ENCODE results near the gene ANKRD11.

The ANKRD11 gene

DNA sequence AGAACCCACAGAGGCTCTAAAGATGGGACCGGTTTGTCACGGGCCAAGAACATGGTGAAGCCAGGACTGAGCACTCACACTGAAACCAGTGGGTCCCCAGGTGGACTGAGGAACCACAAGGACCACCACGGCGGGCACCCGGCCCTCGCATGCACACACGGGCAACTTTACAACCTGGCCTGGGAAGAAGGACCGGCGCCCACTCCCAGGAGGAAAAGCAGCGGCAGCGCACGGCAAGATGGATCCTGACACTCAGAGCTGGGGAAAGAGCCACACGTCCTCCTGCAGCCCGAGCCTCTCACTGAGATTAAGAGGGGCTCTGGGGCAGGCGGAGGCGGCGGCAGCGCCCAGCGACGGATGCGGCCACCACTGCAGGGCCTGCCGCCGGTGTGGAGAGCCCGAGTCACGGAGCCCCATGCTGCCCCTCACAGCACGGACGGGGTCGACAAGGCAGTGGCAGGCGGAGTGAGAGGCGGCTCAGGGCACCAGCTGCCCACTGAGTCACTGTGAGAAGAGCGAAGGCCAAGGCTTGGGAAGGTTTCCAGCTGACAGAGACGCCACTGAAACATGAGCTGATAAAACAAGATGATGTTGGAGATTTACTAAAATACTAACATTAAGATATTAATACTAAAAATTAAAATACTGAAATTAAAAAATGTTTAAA is 118.3 kb downstream of the ANKRD11 start:
- H3K4me1 ChIP-seq (ENCODE audit: low read length), result no peaks in the 10 kb centered on the region
- peaks cover 99% of the 10 kb centered on the region for H3K79me2 ChIP-seq (ENCODE audit: low read length)
- H3K27ac ChIP-seq (ENCODE audit: low read length), result no peak overlapping the region
- peaks cover 10% of the 10 kb centered on the region for H4K20me1 ChIP-seq (ENCODE audit: insufficient read depth, low read length)
- no peak for DNase-seq
- TF ChIP-seq, protein P1, sequence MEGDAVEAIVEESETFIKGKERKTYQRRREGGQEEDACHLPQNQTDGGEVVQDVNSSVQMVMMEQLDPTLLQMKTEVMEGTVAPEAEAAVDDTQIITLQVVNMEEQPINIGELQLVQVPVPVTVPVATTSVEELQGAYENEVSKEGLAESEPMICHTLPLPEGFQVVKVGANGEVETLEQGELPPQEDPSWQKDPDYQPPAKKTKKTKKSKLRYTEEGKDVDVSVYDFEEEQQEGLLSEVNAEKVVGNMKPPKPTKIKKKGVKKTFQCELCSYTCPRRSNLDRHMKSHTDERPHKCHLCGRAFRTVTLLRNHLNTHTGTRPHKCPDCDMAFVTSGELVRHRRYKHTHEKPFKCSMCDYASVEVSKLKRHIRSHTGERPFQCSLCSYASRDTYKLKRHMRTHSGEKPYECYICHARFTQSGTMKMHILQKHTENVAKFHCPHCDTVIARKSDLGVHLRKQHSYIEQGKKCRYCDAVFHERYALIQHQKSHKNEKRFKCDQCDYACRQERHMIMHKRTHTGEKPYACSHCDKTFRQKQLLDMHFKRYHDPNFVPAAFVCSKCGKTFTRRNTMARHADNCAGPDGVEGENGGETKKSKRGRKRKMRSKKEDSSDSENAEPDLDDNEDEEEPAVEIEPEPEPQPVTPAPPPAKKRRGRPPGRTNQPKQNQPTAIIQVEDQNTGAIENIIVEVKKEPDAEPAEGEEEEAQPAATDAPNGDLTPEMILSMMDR (IDR thresholded peaks at IDR 0.05; ENCODE audit: low read length), result no peak
- TF ChIP-seq EZH2phosphoT487 (IDR thresholded peaks at IDR 0.05; ENCODE audit: low read length), result no peak
- TF ChIP-seq EZH2 (optimal IDR thresholded peaks at IDR 0.05; ENCODE audit: low read depth, low read length), result no peak
- H3K9me3 ChIP-seq (replicated peaks; ENCODE audit: insufficient read depth, low read length), result no peaks in the 10 kb centered on the region
- H3K27me3 ChIP-seq (replicated peaks; ENCODE audit: insufficient read depth, low read length), result no peaks in the 10 kb centered on the region
- H3F3A ChIP-seq (ENCODE audit: insufficient read depth, low read length), result no peaks in the 10 kb centered on the region
- no peak overlapping the region for H3K9ac ChIP-seq (ENCODE audit: low read length)
- no peaks in the 10 kb centered on the region for H3K36me3 ChIP-seq (replicated peaks; ENCODE audit: insufficient read depth, low read length)
- no peak overlapping the region for H3K4me2 ChIP-seq (ENCODE audit: low read depth, low read length)
- H3K4me3 ChIP-seq (ENCODE audit: low read length), result no peak overlapping the region
- H3K9me2 ChIP-seq (replicated peaks; ENCODE audit: insufficient read depth, low read length), result no peaks in the 10 kb centered on the region
- no peak overlapping the region for H2AFZ ChIP-seq (ENCODE audit: low read length)

DNA sequence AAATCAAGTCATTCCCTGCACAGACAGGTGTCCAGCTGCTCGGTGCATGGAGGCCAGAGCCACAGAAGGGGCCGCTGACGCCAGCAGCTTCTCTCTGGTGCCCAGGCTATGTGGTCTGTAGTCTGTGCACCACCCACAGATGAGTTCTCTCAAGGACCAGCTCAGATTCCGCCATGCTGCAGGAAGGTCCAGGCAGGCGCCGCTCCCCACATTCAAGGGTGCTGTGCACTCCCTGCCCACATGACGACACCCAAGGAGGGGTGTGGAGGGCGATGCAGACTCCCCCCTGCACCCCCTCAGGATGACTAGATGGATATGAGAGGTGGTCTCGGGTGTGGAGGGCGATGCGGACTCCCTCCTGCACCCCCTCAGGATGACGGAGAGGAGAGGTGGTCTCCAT is 119.0 kb downstream of the ANKRD11 start:
- H3K4me1 ChIP-seq (ENCODE audit: low read length), result no peaks in the 10 kb centered on the region
- no peaks in the 10 kb centered on the region for H3K9me2 ChIP-seq (replicated peaks; ENCODE audit: insufficient read depth, low read length)
- no peak overlapping the region for H3K9ac ChIP-seq (ENCODE audit: low read length)
- no peaks in the 10 kb centered on the region for H3K36me3 ChIP-seq (replicated peaks; ENCODE audit: insufficient read depth, low read length)
- no peak overlapping the region for H3K4me2 ChIP-seq (ENCODE audit: low read depth, low read length)
- peaks cover 13% of the 10 kb centered on the region for H4K20me1 ChIP-seq (ENCODE audit: insufficient read depth, low read length)
- no peak overlapping the region for H3K4me3 ChIP-seq (ENCODE audit: low read length)
- H3K9me3 ChIP-seq (replicated peaks; ENCODE audit: insufficient read depth, low read length), result no peaks in the 10 kb centered on the region
- TF ChIP-seq EZH2 (optimal IDR thresholded peaks at IDR 0.05; ENCODE audit: low read depth, low read length), result no peak
- no peak for TF ChIP-seq EZH2phosphoT487 (IDR thresholded peaks at IDR 0.05; ENCODE audit: low read length)
- TF ChIP-seq, protein P1 (IDR thresholded peaks at IDR 0.05; ENCODE audit: low read length), result no peak
- H2AFZ ChIP-seq (ENCODE audit: low read length), result no peak overlapping the region
- no peak overlapping the region for H3K27ac ChIP-seq (ENCODE audit: low read length)
- H3F3A ChIP-seq (ENCODE audit: insufficient read depth, low read length), result no peaks in the 10 kb centered on the region
- peaks cover 99% of the 10 kb centered on the region for H3K79me2 ChIP-seq (ENCODE audit: low read length)
- H3K27me3 ChIP-seq (replicated peaks; ENCODE audit: insufficient read depth, low read length), result no peaks in the 10 kb centered on the region
- DNase-seq, result no peak

DNA sequence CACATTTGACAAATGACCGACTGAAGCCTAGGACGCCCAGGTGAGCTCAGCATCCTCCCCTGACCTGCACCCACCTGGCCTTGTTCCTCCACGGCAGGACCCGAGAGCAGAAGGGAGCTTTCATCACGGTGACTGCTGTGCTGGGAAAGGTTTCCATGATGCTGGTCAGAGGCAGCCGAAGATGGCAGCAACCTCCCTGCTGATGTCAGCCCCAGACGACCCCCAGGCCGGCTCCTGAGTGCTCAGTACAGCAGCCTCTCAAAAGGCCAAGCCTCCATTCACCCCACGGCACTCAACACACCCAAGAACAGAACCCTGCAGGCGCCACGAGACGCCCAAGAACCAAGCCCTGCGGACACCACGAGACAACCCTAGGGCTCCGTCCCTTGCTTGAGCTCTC is 119.8 kb downstream of the ANKRD11 start:
- Histone ChIP-seq H3K79me2 (ENCODE audit: low read length) (peaks cover 99% of the 10 kb centered on the region), H3K4me2 (ENCODE audit: low read depth, low read length) (no peak overlapping the region), H3K27me3 (replicated peaks; ENCODE audit: insufficient read depth, low read length) (no peaks in the 10 kb centered on the region), H3K9me3 (replicated peaks; ENCODE audit: insufficient read depth, low read length) (no peaks in the 10 kb centered on the region), H3K27ac (ENCODE audit: low read length) (no peak overlapping the region), H3K9me2 (replicated peaks; ENCODE audit: insufficient read depth, low read length) (no peaks in the 10 kb centered on the region), H3F3A (ENCODE audit: insufficient read depth, low read length) (no peaks in the 10 kb centered on the region), H3K9ac (ENCODE audit: low read length) (no peak overlapping the region), H2AFZ (ENCODE audit: low read length) (no peak overlapping the region), H3K36me3 (replicated peaks; ENCODE audit: insufficient read depth, low read length) (no peaks in the 10 kb centered on the region), H3K4me3 (ENCODE audit: low read length) (no peak overlapping the region), H3K4me1 (ENCODE audit: low read length) (no peaks in the 10 kb centered on the region), H4K20me1 (ENCODE audit: insufficient read depth, low read length) (peaks cover 14% of the 10 kb centered on the region)
- DNase-seq, result no peak
- TF ChIP-seq, protein P1 (IDR thresholded peaks at IDR 0.05; ENCODE audit: low read length), result no peak
- no peak for TF ChIP-seq EZH2 (optimal IDR thresholded peaks at IDR 0.05; ENCODE audit: low read depth, low read length)
- TF ChIP-seq EZH2phosphoT487 (IDR thresholded peaks at IDR 0.05; ENCODE audit: low read length), result no peak

Data from MM.1S (cell line).